ENCODE data around the gene MYO9B.

MYO9B gene

DNA sequence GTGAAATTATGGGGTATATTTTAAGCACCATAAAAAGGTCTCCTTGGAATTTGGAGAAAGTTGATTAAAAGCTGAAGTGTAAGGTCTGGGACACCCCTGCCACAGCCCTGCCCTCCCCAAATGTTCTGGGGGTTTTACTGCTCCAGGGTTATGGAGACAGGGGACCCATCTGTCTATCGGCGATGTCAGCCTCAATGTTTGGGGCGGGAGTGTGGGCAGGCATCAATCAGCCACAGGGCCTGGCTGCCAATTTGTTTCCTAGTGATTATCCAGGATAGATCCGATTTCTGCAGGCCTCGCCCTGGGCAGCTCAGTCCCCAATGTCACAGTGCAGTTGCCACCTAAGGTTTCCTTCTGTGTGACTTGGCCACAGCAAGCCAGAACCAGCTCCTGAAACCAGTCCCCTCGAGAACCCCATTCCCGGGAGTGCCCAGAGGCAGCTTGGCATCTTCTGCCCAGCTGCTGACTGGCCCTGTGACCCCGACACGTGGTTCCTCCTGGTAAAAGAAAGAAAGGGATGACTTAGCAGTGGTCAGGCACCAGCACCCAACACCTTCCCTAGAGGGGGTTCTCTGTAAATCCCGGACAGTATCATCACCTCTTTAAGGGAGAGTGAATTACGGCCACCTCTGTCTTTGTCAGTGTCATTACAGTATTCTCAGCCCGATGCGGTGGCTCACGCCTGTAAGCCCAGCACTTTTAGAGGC lies 41.6 kb downstream of the MYO9B start:
- DNase-seq (ENCODE audit: low read depth): no peak
- TF ChIP-seq, protein P1, sequence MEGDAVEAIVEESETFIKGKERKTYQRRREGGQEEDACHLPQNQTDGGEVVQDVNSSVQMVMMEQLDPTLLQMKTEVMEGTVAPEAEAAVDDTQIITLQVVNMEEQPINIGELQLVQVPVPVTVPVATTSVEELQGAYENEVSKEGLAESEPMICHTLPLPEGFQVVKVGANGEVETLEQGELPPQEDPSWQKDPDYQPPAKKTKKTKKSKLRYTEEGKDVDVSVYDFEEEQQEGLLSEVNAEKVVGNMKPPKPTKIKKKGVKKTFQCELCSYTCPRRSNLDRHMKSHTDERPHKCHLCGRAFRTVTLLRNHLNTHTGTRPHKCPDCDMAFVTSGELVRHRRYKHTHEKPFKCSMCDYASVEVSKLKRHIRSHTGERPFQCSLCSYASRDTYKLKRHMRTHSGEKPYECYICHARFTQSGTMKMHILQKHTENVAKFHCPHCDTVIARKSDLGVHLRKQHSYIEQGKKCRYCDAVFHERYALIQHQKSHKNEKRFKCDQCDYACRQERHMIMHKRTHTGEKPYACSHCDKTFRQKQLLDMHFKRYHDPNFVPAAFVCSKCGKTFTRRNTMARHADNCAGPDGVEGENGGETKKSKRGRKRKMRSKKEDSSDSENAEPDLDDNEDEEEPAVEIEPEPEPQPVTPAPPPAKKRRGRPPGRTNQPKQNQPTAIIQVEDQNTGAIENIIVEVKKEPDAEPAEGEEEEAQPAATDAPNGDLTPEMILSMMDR (IDR thresholded peaks at IDR 0.05; ENCODE audit: insufficient read depth, low read depth, low read length, missing control alignments): no peak
- no peak overlapping the region for H3K4me3 ChIP-seq (ENCODE audit: low read depth, low read length)

DNA sequence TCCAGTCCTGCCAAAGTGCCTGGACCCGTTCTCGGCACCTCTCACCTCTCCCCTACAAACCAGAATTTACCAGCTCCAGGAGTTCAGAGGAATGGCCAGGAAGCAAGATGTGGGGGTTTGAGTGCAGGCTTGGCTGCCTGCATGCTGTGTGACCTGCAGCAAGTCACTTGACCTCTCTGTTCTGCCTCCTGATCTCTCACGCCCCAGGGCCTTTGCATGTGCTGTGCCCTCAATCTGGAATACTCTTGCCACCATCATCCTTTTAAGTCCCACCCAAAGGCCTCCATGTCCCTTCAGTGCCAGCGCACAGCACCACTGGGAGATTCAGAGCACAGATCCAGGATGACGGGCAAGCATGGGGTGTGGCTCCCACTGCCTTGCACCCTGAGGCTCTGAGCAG lies 43.4 kb downstream of the MYO9B start:
- no peak overlapping the region for H3K4me3 ChIP-seq (ENCODE audit: low read depth, low read length)
- TF ChIP-seq, protein P1 (IDR thresholded peaks at IDR 0.05; ENCODE audit: insufficient read depth, low read depth, low read length, missing control alignments): no peak
- DNase-seq (ENCODE audit: low read depth): no peak

- DNase-seq (ENCODE audit: low read depth): peak; percentile 70
- TF ChIP-seq, protein P1 (IDR thresholded peaks at IDR 0.05; ENCODE audit: insufficient read depth, low read depth, low read length, missing control alignments): no peak
- no peak overlapping the region for H3K4me3 ChIP-seq (ENCODE audit: low read depth, low read length)
Measured at GRCh38 chr19:17121736-17122293, 46.2 kb downstream of the MYO9B start.

DNA sequence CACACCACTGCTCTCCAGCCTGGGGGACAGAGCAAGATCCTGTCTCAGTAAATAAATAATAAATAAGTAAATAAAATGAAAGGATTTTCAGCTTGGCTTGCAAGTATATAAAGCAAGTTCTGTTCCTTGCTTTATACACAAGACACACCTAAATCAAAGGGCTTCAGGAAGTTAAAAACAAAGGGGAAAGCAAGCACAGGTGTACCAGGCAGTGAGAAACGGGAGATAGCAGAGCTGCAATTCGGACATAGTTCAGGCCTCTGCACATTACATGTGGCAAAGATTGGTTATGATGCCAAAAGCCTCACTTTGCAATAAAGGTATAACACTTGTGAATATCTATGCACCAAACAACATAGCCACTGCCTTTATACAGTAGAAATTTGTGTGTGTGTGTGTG lies 47.5 kb downstream of the MYO9B start:
- TF ChIP-seq, protein P1 (IDR thresholded peaks at IDR 0.05; ENCODE audit: insufficient read depth, low read depth, low read length, missing control alignments): no peak

GRCh38 chr19:17124025-17124424 lies 48.4 kb downstream of the MYO9B start:
- no peak overlapping the region for H3K4me3 ChIP-seq (ENCODE audit: low read depth, low read length)
- TF ChIP-seq, protein P1 (IDR thresholded peaks at IDR 0.05; ENCODE audit: insufficient read depth, low read depth, low read length, missing control alignments): no peak
- no peak for DNase-seq (ENCODE audit: low read depth)

More for the DNA sequence above, 47.5 kb downstream of the MYO9B start:
- H3K4me3 ChIP-seq (ENCODE audit: low read depth, low read length): no peak overlapping the region
- no peak for DNase-seq (ENCODE audit: low read depth)

DNA sequence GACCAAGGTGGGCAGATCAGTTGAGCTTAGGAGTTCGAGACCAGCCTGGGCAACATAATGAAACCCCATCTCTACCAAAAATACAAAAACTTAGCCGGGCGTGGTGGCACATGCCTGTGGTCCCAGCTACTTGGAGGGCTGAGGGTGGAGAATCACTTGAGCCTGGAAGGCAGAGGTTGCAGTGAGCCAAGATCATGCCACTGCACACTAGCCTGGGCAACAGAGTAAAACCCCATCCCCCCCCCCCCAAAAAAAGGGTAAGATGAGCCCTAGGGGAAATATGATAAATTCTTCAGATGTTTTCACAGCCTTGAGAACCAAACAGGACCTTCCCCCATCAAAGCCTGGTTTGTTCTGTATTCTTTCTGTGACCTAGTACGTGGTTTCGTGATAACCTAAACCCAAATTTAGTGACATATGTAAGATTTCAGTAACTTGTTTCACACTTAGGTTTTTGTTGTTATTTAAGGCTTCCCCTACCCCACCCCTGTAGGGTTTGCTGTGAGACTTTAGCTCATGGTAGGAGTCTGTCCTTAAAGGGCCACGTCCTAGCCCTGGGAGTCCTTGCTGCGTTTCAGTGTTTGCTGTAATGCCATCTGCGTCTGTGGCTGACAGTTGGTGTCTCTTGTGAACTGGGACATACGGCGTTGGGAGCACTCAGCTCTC lies 49.6 kb downstream of the MYO9B start:
- TF ChIP-seq, protein P1 (IDR thresholded peaks at IDR 0.05; ENCODE audit: insufficient read depth, low read depth, low read length, missing control alignments): no peak
- peak; percentile 96 for DNase-seq (ENCODE audit: low read depth)
- H3K4me3 ChIP-seq (ENCODE audit: low read depth, low read length): peak overlapping the region; percentile 53

Data from GM12865 (cell line).